ENCODE results near the gene ZNF638. TPM values are rescaled to one million over a fixed set of nuclear protein-coding genes. Genes with fewer than 3 reads are reported as not detected.

Gene ZNF638
- total RNA-seq, 2 experiments from 2014 or later = 81.1 to 86.0 TPM

DNA sequence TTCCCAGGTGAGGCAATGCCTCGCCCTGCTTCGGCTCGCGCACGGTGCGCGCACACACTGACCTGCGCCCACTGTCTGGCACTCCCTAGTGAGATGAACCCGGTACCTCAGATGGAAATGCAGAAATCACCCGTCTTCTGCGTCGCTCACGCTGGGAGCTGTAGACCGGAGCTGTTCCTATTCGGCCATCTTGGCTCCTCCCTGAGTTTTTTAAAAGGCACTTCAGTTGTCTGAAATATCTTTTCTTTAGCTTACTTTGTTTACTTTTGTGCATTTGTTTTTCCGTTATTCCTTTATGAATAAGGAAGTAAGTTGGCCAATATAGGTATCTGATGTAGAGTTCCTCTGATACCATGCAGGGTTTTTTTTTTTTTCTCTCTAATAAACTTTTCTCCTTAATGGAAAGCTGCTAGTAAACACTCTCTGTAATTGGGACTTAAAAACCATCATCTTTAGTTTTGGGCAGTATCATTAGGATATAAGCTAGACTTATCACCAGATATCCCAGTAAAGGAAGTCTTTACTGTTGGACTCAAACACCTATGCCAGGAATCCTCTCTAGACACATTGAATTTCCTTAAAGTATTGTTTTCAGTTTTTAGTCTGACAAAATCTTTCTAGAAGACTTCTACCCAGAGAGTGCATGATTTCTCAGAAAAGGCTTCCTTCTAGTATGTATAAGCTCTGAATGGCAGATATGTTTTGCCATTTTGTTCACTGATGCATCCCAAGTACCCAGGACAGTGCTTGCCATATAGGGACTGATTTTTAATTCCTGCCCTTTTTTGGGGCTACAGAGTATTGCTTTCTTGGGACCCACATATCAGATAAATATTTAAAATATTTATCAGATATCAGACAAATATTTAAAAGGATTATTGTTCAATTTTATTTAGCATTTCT lies 86.0 kb downstream of the ZNF638 start:
- POLR2A ChIA-PET = interaction anchor here (0.7 to 1.5 kb wide), 3 partner anchors 18 to 141 kb away, joined by 3 read pairs; no protein-coding TSS in a partner anchor
- Mint-ChIP-seq H3K9me3 (no peaks in the 10 kb centered on the region), H3K36me3 (ENCODE audit: low read depth) (peaks cover 4% of the 10 kb centered on the region), H3K4me3 (peak overlapping the region; percentile 73), H3K27ac (peak overlapping the region; percentile 85), H3K4me1 (ENCODE audit: low read depth) (peaks cover 9% of the 10 kb centered on the region), H3K27me3 (no peaks in the 10 kb centered on the region)
- TF ChIP-seq, protein P1, sequence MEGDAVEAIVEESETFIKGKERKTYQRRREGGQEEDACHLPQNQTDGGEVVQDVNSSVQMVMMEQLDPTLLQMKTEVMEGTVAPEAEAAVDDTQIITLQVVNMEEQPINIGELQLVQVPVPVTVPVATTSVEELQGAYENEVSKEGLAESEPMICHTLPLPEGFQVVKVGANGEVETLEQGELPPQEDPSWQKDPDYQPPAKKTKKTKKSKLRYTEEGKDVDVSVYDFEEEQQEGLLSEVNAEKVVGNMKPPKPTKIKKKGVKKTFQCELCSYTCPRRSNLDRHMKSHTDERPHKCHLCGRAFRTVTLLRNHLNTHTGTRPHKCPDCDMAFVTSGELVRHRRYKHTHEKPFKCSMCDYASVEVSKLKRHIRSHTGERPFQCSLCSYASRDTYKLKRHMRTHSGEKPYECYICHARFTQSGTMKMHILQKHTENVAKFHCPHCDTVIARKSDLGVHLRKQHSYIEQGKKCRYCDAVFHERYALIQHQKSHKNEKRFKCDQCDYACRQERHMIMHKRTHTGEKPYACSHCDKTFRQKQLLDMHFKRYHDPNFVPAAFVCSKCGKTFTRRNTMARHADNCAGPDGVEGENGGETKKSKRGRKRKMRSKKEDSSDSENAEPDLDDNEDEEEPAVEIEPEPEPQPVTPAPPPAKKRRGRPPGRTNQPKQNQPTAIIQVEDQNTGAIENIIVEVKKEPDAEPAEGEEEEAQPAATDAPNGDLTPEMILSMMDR (IDR thresholded peaks at IDR 0.05) = no peak
- ATAC-seq (peak; percentile 34), DNase-seq (no peak)
- intact Hi-C loops (cut with micrococcal nuclease) = no loop called here
- CTCF ChIA-PET = interaction anchor here (1.0 to 1.7 kb wide), 3 partner anchors 16 to 92 kb away, joined by 3 to 4 read pairs (median 3); no protein-coding TSS in a partner anchor

DNA sequence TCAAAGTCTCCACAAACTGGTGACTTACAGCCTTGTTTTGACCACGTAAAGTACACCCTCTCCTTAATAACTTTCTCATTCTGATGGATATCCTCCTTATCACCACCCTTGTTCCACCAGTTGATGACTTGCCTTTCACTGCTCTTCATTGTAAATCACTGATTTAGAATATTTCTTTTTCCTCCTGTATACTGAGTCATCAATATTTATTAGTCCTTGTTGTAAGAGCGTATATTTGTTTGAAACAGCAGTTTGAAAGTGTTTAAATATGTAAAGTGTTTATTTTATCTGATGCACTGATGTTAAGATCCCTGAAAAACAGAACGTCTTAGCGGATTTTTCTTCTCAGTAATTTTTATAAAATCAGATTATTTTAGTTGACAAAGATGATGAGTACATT lies 87.6 kb downstream of the ZNF638 start:
- Mint-ChIP-seq H3K4me3 (no peak overlapping the region), H3K27ac (no peak overlapping the region), H3K36me3 (ENCODE audit: low read depth) (peaks cover 11% of the 10 kb centered on the region), H3K9me3 (no peaks in the 10 kb centered on the region), H3K4me1 (ENCODE audit: low read depth) (peaks cover 9% of the 10 kb centered on the region), H3K27me3 (no peaks in the 10 kb centered on the region)
- ChIA-PET POLR2A (no interaction called here), CTCF (no interaction called here)
- TF ChIP-seq, protein P1 (IDR thresholded peaks at IDR 0.05) = no peak
- DNase-seq (no peak), ATAC-seq (no peak)
- intact Hi-C loops (cut with micrococcal nuclease) = no loop called here

- Mint-ChIP-seq H3K27ac (no peak overlapping the region), H3K9me3 (no peaks in the 10 kb centered on the region), H3K4me1 (ENCODE audit: low read depth) (peaks cover 9% of the 10 kb centered on the region), H3K4me3 (no peak overlapping the region), H3K36me3 (ENCODE audit: low read depth) (peaks cover 15% of the 10 kb centered on the region), H3K27me3 (no peaks in the 10 kb centered on the region)
- ChIA-PET POLR2A (no interaction called here), CTCF (no interaction called here)
- ATAC-seq = no peak
- no peak for DNase-seq
- TF ChIP-seq, protein P1 (IDR thresholded peaks at IDR 0.05) = no peak
- intact Hi-C loops (cut with micrococcal nuclease) = no loop called here
Observed at GRCh38 chr2:71419976-71420375, 88.4 kb downstream of the ZNF638 start.

DNA sequence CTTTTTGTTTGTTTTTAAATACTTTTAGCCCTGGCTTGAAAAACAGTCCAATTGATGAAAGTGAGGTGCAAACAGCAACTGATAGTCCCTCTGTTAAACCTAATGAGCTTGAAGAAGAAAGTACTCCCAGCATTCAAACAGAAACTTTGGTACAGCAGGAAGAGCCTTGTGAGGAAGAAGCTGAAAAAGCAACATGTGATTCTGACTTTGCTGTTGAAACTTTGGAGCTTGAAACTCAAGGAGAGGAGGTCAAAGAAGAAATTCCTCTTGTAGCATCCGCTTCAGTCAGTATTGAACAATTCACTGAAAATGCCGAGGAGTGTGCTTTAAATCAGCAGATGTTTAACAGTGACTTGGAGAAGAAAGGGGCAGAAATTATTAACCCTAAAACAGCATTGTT lies 91.2 kb downstream of the ZNF638 start:
- TF ChIP-seq, protein P1 (IDR thresholded peaks at IDR 0.05) = no peak
- POLR2A ChIA-PET = no interaction called here
- intact Hi-C loops (cut with micrococcal nuclease) = no loop called here
- no peak for ATAC-seq
- Mint-ChIP-seq H3K4me1 (ENCODE audit: low read depth) (peaks cover 4% of the 10 kb centered on the region), H3K36me3 (ENCODE audit: low read depth) (peaks cover 28% of the 10 kb centered on the region), H3K27ac (no peak overlapping the region), H3K27me3 (no peaks in the 10 kb centered on the region), H3K4me3 (no peak overlapping the region), H3K9me3 (no peaks in the 10 kb centered on the region)
- CTCF ChIA-PET = interaction anchor here (0.8 kb wide), 1 partner anchor 17 kb away, joined by 3 read pairs; no protein-coding TSS in a partner anchor
- no peak for DNase-seq

DNA sequence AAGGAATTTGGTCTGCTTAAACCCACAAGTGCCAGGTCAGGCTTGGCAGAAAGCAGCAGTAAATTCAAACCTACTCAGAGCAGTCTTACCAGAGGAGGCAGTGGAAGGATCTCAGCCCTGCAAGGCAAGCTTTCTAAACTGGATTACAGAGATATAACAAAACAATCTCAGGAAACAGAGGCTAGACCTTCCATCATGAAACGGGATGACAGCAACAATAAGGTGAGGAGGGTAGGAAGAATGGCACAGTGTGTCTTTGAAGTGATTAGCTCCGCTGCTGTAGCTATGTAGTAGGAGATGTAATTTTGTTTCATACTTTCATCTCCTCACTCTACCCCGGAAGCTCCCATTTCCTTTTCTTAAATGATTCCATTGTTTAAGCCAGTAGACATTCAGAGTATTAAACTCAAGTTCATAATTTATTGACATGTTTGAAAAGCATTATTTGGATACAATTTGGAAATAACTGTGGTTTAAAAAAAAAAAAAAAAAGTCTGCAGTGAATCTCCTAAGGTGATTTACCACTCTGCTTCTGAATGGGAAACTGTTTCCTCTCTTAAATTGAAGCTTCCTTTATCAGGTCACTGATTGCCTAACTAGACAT lies 92.3 kb downstream of the ZNF638 start:
- intact Hi-C loops (cut with micrococcal nuclease) = no loop called here
- H3K9me3 Mint-ChIP-seq = no peaks in the 10 kb centered on the region
- POLR2A ChIA-PET = no interaction called here
- peaks cover 33% of the 10 kb centered on the region for H3K36me3 Mint-ChIP-seq (ENCODE audit: low read depth)
- no peaks in the 10 kb centered on the region for H3K27me3 Mint-ChIP-seq
- ATAC-seq (no peak), DNase-seq (no peak)
- CTCF ChIA-PET = no interaction called here
- H3K4me1 Mint-ChIP-seq (ENCODE audit: low read depth) = peaks cover 3% of the 10 kb centered on the region
- H3K4me3 Mint-ChIP-seq = no peak overlapping the region
- TF ChIP-seq, protein P1 (IDR thresholded peaks at IDR 0.05) = no peak
- H3K27ac Mint-ChIP-seq = no peak overlapping the region

All from activated CD8-positive, alpha-beta T cell treated with anti-CD3 and anti-CD28 coated beads for 36 hours (primary cell).